ENCODE measurements around the gene CD226.
"Not testable (repeated sequence)": the region's sequence is repeated elsewhere in the genome, so short reads cannot be mapped to it uniquely, and the experiment has no call there.

CD226 gene

DNA sequence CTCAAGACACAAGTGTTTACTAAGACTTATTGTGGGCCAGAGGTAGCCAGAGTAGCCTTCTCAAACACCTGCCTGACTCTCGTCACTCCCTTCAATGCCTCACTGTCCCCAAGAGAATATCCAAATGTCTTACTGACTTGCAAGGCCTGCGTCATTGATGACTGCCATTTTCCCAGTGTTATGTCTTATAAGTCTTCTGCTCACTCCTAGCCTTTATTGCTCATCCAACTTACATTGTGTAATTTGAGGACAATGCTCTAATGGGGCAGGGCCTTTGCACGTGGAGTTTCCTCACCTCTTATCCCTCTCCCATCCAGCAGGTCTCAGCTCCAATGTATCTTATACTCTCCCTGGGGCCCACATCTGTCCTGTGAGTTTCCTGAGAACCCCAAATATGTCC lies 10.1 kb upstream of the CD226 start:
- DNase-seq (ENCODE audit: low read depth), result no peak
- no peak overlapping the region for H3K4me3 ChIP-seq (ENCODE audit: low read depth, low read length)

DNA sequence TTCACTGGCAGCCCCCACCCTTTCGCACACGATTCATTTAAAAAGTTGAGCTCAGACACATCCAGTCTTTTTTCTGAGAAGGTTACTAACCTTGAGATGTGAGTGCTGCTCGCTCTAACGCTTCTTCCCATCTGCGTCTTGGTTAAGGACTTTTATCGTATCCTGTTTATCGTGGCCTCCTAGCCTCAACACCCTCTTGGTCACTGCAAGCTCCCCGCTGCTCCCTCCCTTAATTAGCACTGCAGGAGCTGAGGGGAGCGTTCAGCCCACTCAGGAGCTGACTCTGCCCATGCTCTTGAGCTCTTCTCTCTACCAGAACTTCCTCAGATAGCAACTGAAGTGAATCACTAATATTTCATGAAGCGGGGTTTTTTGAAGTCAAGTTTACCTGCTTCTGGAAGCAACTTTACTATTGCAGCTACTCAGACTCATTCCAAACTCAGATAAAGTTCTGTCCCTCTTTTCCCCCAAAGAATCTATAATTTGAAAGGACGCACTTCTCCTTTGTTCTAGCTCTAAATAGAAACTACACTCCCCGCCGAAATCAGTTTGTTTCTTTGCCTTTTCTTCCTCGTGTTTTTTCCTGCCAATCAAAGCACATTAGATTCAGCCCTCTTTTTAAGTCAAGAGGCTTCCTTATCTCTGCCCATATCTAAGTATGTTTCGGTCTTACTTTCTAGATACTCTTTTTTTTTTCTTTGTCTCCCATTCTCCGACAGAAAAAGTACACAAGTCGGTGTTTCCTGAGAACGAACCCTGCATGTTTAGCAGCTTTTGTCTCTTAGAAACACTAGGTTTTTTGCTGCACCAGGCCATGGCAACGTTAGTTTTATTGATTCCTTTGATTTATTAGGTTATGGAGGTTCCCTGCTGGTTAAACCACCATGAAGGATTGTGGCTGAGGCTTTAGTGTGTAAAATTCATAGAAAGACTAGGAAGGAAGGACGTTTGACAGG lies 9.3 kb upstream of the CD226 start:
- DNase-seq (ENCODE audit: low read depth), result no peak
- no peak overlapping the region for H3K4me3 ChIP-seq (ENCODE audit: low read depth, low read length)

DNA sequence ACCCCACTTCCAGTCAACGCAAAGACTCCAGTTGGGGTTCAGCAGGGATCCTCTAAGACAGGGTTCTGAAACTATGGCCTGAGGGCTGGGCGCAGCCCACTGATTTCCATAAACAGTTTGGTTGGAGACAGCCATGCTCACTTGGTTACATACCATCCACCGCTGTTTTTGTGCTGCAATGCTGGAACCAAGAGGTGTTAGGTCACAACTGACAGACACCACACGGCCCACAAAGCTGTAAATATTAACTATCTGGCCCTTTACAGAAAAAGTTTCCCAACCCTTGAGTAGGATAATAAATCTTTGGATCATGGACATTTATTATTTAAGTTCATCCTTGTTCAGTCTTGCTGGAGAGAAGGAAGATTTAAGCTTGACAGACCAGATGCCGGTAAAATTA lies 8.4 kb upstream of the CD226 start:
- no peak for DNase-seq (ENCODE audit: low read depth)
- no peak overlapping the region for H3K4me3 ChIP-seq (ENCODE audit: low read depth, low read length)

DNA sequence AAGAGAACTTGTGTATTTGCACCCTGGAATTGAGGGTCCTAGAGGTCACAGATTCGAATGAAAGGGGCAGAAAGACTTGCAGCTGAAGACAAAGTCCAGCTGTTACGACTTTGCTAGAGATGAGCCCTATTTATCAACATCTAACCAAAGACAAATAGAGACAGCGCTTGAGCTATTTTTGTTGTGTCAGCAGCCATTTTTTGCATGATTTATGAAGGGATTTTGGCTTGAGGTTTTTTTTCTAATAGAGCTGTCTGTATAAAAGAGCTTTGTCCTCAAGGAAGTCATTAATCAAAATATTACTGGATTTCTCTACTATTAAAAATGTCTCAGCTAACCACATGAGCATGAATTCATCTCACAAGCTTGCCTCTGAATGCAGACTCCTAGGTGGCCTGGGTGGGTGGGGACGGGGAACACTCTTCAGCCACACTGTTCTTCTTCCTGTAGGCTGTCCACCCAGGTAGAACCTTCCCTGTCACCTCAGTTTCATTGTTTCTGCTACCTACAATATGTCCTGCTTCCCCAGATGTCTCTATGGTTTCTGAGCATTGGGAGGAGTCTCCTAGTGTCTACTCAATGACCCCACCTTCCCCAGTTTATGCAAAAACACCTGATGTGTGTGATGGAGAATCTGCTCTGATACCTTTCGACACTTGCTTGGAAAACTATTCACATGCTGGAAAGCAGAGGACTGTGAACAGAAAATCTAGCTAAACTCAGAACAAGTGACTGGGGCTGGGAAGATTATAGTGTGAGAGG lies 7.2 kb upstream of the CD226 start:
- H3K4me3 ChIP-seq (ENCODE audit: low read depth, low read length), result no peak overlapping the region
- no peak for DNase-seq (ENCODE audit: low read depth)

DNA sequence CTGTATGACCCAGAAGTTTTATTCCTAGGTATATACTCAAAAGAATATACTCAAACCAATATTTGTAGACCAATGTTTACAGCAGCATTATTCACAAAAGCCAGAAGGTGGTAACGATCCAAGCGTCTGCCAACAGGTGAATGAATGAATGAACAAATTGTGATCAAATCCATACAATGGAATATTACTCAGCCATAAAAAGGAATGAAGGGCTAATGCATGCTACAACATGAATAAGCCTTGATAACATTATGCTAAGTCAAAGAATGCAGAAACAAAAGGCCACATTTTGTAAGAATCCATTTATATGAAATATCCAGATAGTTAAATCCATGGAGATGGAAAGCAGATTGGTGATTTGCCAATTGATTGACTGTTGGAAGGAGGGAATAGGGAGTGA lies 5.5 kb upstream of the CD226 start:
- DNase-seq (ENCODE audit: low read depth), result no peak
- H3K4me3 ChIP-seq (ENCODE audit: low read depth, low read length), result no peak overlapping the region

DNA sequence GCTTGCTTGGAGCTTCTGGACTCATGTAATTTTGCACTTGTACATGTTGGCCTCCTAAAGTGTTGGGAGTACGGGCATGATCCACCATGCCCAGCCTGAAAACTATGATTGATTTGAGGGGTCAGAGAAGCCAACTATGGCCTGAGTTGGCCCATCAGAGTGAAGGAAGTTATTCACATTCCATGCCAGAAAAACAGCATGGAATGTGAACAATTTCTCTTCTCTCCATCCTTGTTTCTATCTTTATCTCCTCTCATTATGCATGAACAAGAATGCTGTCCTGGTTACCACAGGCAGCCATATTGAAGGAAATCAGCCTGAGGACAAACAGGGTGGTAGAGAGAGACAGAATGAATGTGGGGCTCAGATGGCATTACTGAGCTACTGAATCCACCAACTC lies 3.5 kb upstream of the CD226 start:
- H3K4me3 ChIP-seq (ENCODE audit: low read depth, low read length), result no peak overlapping the region
- no peak for DNase-seq (ENCODE audit: low read depth)

DNA sequence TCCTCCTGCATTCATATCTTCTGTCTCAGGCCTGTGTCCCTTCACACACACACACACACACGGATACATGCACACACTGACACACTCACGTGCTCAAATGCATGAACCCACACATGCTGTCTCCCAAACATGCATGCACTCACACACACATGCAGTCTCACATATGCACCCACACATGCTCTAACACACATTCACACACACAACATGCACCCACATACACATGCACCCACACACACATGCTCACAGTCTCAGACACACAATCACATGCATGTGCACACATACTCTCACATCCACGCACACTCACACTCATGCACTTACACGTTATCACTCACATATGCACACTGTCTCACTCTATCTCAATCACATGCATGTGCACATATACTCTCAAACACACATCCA lies 1.9 kb upstream of the CD226 start:
- H3K4me3 ChIP-seq (ENCODE audit: low read depth, low read length), result no peak overlapping the region
- no peak for DNase-seq (ENCODE audit: low read depth)

DNA sequence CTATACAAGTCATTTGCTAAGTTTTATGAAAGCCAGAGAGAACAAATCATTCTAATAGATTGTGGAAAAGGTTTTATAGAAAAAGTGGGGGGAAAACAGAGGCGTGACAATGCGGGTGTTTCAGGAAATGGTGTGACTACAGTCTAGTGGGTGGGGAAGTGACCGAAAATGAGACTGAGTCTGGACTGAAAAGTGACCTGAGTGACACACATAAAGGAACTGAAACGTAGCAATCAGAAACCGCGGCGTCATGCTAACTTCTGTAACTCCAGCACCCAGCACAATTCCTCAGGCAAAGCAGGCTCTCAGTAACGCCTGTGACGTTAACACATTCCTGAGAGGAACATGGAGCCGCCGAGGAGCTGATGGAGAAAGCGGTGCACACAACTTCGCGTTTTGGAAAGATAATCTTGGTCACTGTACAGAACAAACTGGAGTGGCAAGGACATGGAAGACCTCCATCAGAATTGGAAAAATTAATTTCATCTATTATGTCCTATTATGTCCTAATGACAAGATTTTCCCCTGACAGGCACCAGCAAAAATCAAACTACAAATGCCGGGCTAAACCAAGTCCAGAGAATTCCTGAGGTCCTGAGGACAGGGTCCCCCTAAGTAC lies 1.4 kb upstream of the CD226 start:
- DNase-seq (ENCODE audit: low read depth), result no peak
- H3K4me3 ChIP-seq (ENCODE audit: low read depth, low read length), result no peak overlapping the region

DNA sequence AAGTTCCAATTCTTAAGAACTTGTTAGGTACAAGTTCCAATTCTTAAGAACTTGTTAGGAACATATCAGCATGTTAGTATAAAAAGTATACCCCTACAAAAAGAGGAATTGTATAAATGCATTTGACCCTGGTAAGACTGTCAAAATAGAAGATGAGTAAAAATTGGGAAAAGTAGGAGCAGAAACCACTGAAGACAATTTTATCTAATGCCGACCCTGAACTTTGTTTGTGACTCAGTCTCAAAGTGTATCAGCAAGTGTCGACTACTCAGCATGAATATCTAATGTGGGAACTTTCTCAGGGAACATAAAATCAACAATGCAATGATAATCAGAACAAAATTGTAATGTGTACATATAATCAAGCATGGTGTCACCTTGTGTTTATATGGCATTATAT lies 583 bp upstream of the CD226 start:
- DNase-seq (ENCODE audit: low read depth), result no peak
- H3K4me3 ChIP-seq (ENCODE audit: low read depth, low read length), result no peak overlapping the region

DNA sequence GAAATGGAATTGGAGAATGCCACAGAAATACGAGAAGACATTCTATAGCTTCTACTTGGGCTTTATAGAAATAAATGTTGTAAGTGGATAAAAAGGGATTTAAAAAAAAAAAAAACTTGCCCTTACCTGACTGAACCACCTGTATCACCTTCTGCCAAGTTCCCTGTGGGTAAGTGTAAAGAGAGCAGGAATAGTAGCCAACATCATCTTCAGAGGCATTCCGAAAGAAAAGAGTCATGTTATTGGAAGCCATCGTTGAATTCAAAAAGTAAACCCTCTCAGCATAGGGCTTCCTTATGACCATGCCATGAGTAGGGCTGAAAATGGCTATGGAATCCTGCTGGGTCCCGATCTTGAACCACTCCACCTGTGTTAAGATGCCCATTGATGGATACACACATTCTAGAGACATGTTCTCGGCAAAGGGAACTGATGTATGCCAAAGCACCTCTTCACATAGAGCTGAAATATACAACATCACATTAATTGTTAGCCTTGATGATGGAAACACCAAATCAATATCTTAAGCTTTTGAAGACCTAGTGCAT lies 991 bp downstream of the CD226 start:
- no peak overlapping the region for H3K4me3 ChIP-seq (ENCODE audit: low read depth, low read length)
- DNase-seq (ENCODE audit: low read depth), result no peak

DNA sequence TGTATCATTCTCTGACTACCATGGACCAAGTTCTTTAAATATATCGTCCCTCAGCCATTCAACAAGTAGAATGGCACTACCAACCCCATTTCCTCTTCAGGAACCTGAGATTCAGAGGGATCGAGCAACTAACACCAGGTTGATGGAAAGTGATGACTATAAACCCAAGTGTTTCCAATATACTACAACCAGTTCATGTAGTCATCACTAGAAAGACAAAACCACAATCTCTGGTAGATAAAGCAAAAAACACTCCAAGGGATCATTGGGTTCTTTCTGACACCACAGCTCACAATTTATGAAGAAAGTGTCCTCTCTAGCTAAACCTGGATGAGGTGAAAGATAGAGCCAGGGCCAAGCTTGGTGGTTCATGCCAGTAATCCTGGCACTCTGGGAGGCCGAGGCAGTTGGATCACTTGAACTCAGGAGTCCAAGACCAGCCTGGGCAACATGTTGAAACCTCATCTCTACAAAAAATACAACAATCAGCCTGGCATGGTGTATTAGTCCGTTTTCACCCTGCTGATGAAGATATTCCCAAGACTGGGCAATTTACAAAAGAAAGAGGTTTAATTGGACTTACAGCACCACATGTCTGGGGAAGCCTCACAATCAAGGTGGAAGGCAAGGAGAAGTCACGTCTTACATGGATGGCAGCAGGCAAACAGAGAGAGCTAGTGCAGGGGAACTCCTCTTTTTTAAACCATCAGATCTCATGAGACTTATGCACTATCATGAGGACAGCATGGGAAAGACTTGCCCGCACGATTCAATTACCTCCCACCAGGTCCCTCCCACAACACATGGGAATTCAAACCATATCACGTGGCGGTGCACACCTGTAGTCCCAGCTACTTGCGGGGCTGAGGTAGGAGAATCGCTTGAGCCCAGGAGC lies 2.2 kb downstream of the CD226 start:
- H3K4me3 ChIP-seq (ENCODE audit: low read depth, low read length), result no peak overlapping the region
- DNase-seq (ENCODE audit: low read depth), result no peak

DNA sequence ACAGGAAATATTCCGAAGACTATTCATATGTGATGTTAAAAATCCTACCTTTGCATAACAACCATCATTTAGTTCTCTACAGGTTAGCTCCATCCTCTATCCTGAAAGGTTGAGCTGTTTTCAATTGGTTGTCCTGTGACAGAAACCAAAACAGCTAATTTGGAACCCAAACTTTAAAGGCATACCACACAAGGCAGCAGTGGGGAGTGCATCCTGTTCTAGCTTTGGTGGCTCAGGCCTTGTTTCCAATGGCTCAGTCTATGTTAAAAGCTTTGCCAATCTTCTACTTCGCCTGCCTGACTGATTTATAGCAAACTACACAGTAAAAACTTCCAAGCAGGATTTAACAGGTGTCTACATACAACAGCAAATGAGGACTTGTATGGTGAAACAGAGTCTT lies 3.2 kb downstream of the CD226 start:
- no peak overlapping the region for H3K4me3 ChIP-seq (ENCODE audit: low read depth, low read length)
- no peak for DNase-seq (ENCODE audit: low read depth)

DNA sequence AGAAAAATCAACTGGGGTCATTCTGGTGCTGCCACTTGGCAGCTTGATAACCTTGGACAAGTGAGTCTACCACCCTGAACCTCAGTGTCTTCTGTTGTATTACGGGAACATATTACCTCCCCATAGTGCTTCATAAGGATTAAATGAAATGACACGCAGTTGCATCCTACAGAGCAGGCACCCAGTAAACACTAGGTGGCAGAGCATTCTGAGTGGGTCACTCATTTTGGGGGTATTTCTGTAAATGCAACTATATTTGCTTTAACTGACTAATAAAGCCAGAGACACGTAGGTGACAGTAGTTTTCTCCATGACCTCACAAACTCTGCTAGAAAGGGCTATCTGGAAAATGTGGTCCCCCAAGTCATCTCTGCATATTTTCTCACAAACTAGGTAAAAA lies 4.7 kb downstream of the CD226 start:
- no peak overlapping the region for H3K4me3 ChIP-seq (ENCODE audit: low read depth, low read length)
- DNase-seq (ENCODE audit: low read depth), result no peak

DNA sequence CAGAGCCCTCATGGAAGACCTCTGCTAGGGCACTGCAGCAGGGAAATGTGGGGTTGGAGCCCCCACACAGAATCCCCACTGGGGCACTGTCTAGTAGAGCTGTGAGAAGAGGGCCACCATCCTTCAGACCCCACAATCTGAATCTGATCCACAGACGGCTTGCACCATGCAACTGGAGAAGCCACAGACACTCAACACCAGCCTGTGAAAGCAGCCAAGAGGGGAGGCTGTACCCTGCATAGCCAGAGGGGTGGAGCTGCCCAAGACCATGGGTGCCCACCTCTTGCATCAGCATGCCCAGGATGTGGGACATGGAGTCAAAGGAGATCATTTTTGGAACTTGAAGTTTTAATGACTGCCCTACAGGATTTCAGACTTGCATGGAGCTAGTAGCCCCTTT lies 6.5 kb downstream of the CD226 start:
- no peak overlapping the region for H3K4me3 ChIP-seq (ENCODE audit: low read depth, low read length)
- no peak for DNase-seq (ENCODE audit: low read depth)

DNA sequence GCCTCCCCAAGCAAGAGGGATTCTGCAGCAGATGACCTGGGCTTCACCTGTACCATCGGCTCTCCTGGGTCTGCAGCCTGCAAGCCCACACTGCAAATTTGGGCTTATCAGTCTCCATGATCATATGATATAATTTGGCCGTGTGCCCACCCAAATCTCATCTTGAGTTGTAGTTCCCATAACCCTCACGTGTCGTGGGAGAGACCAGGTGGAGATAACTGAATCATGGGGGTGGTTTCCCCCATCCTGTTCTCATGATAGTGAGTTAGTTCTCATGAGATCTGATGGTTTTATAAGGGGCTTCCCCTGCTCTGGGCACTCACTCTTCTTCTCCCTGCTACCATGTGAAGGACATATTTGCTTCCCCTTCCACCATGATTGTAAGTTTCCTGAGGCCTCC lies 7.9 kb downstream of the CD226 start:
- DNase-seq (ENCODE audit: low read depth), result not testable (repeated sequence)

DNA sequence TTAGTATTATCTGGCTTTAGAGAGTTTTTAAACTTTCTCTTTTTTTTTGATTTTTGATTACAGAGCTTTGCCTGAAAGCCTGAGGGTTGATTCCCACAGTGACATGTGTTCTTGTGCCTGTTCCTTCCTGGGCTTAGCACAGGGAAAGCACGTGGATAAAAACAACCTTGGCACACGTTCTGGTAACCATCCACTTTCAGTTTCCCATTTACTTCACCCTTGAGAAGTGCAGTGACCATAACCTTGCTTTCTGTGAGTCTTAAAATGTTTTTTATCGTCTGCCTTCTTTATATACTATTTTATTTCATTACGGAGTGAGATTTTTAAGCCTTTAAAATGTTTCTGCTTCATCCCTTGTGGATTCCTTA lies 11.5 kb downstream of the CD226 start:
- no peak for DNase-seq (ENCODE audit: low read depth)
- no peak overlapping the region for H3K4me3 ChIP-seq (ENCODE audit: low read depth, low read length)

More for the DNA sequence above, 7.9 kb downstream of the CD226 start:
- not testable (repeated sequence) for H3K4me3 ChIP-seq (ENCODE audit: low read depth, low read length)

DNA sequence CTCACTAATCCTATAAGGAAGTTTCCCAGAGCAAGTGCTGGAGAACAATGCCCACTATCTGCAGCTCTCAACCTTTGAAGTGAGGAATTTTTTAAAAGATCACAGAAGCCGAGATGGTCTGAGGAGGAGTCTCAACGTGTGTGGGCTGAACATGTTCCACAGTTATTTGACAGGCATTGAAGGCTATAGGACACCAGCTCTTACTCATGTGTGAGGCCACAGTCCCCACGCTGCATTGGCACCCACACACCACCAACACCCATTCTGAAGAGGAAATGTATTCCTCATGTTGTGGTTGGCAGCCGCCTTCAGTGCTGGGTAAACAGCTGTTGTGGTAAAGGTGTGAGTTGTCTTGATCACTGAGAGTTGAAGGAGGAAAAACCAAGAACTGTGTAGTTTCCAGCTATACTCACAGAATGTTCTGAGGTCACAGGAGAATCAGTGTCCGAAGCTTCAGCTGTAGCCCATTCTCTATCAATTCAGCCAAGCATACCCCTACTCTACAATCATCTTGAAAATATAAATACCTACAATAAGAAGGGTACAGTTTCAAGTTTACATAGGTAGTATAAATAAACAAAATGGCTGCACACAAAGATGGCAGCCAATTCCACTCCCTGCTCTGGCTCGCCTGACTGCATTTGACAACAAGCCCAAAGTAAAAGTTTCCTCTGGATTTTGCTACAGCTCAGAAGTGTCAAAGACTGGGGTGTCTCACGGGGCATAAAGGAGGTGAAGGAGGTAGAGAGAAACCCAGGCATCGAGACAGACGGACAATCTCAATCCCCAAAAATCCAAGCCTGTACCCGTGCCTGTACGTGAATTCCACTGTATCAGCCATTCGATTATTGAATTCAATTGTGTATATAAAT lies 12.1 kb downstream of the CD226 start:
- no peak for DNase-seq (ENCODE audit: low read depth)
- no peak overlapping the region for H3K4me3 ChIP-seq (ENCODE audit: low read depth, low read length)

DNA sequence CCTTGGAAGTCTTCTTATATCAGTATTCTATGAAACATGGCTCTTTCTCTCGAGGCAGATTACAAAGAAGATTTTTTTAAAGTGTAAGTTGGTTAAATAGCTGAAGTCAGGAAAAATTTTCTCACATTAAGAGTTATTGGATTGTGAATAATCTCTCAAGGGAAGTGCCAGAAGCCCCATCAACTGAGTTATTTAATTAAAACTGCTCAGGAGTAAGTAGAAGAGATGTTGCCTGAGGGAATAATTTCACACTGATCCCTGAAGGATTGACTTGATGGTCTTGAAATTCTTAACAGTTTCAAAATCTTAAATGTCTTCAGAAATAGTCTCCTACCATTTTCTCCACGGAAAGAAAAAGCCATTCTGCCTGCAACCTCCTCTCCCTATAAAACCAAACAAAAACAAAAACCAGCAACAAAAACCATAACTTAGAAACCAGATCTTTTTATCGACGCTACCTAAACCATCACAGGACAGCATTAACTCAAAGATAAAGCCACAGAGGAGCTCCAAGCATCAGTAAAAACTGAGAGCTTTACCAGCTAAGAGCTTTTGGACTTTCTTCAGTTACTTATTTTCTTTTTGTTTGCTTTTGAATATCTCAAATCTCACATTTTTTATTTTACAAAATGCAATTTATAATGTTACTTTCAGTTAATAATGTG lies 12.9 kb downstream of the CD226 start:
- H3K4me3 ChIP-seq (ENCODE audit: low read depth, low read length), result no peak overlapping the region
- no peak for DNase-seq (ENCODE audit: low read depth)

Measured in skeletal muscle cell (primary cell).